Activated CD4-positive, alpha-beta memory T cell treated with anti-CD3 and anti-CD28 coated beads, Interleukin-2, amount 10 ng/mL, durations not matched to agents 7 days and 5 days (primary cell): ENCODE data around the gene CELF5. TPM values are rescaled to one million over a fixed set of nuclear protein-coding genes. Genes with fewer than 3 reads are reported as not detected.

Source experiments
- CTCF ChIA-PET: fragments of 350-600 bp; sonication (Branson Sonifier 250); formaldehyde crosslinking; loops from one replicate; lab custom pipeline; 2021; ENCODE audit warnings: antibody characterized with exemption, inconsistent platforms; lab: Charles Lee
- POLR2A ChIA-PET: fragments of 350-600 bp; sonication (Branson Sonifier 250); formaldehyde crosslinking; loops from one replicate; lab custom pipeline; 2021; ENCODE audit warnings: antibody characterized with exemption; lab: Charles Lee
- DNase-seq: peaks from one replicate; pipeline ENCODE4 v3.0.0-alpha.2; 2020
- H3K27ac Mint-ChIP-seq: one replicate; pipeline ENCODE4 v1.8.0; 2021; ENCODE audit warnings: mild to moderate bottlenecking, mixed read lengths
- H3K27me3 Mint-ChIP-seq: one replicate; pipeline ENCODE4 v1.8.0; 2021; ENCODE audit warnings: mixed read lengths
- H3K36me3 Mint-ChIP-seq: one replicate; pipeline ENCODE4 v1.8.0; 2021; ENCODE audit warnings: low read depth, mixed read lengths
- H3K4me1 Mint-ChIP-seq: one replicate; pipeline ENCODE4 v1.8.0; 2021; ENCODE audit warnings: mixed read lengths
- H3K4me3 Mint-ChIP-seq: one replicate; pipeline ENCODE4 v1.8.0; 2021; ENCODE audit warnings: mild to moderate bottlenecking, mixed read lengths
- H3K9me3 Mint-ChIP-seq: one replicate; pipeline ENCODE4 v1.8.0; 2021; ENCODE audit warnings: mixed read lengths
- total RNA-seq, 2 experiments: library from RNA; stranded (reverse); gene quantifications; one replicate each; pipeline ENCODE4 v1.2.3, GENCODE V29; 2021

The CELF5 gene
- total RNA-seq, 2 experiments from 2014 or later, result 0.25 to 0.43 TPM

DNA sequence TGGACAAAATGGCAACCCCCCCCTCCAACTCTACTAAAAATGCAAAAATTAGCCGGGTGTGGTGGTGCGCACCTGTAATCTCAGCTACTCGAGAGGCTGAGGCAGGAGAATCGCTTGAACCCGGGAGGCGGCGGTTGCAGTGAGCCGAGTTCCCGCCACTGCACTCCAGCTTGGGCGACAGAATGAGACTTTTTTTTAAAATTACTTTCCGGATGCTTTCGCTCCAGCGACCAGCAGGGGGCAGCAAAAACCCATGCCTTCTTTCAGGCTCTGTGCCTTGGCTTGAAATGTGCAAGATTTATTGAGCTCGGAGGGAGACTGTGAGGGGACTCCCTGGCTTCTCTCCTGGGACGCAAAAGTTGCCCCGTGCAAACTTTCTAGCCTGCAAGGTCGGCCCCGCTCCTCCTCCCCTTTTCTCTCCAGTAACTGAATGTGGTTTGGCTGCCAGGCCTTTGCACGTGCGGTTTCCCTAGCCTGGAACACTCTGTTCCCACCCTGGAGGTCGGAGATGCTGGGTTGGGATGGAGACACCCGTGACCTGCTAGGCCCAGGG, 80.5 kb downstream of the CELF5 start:
- Mint-ChIP-seq H3K4me1 (no peaks in the 10 kb centered on the region), H3K9me3 (no peaks in the 10 kb centered on the region), H3K27me3 (no peaks in the 10 kb centered on the region), H3K27ac (no peak overlapping the region), H3K4me3 (no peak overlapping the region), H3K36me3 (no peaks in the 10 kb centered on the region)
- ChIA-PET CTCF (interaction anchor here (0.5 to 2.0 kb wide), 25 partner anchors 12 to 1608 kb away, joined by 3 to 17 read pairs (median 5); partner anchors contain the start of genes CHAF1A and GIPC3), POLR2A (interaction anchor here (0.6 kb wide), 1 partner anchor 124 kb away, joined by 4 read pairs; no protein-coding TSS in a partner anchor)
- DNase-seq, result peak; percentile 79

DNA sequence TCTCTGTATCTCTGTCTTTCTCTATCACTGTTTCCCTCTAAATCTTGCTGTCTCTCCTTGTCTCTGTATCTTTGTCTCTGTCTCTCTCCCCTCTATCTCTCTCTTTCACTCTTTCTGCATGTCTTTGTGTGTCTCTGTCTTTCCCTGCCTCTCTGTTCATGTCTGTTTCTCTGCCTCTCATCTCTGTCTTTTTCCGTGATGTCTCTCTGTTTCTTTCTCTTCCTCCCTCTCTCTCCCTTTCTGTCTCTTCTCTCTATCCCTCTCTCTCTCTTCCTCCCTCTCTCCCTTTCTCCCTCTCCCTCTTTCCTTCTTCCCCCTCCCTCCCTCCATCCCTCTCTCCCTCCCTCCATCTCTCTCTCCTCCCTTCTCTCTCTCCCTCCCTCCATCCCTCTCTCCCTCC, 85.3 kb downstream of the CELF5 start:
- no peak overlapping the region for H3K4me3 Mint-ChIP-seq

DNA sequence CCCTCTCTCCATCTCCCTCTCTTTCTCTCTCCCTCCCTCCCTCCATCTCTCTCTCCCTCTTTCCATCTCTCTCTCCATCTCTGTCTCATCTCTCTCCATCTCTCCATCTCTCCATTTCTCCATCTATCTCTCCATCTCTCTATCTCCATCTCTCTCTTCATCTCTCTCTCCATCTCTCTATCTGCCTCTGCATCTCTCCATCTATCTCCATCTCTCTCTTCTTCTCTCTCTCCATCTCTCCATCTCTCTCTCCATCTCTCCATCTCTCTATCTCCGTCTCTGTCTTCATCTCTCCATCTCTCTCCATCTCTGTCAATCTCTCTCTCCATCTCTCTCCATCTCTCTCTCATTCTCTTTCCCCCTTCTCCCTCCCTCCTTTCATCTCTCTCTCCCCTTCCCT, 85.8 kb downstream of the CELF5 start:
- ChIA-PET CTCF (no interaction called here), POLR2A (no interaction called here)
- H3K36me3 Mint-ChIP-seq, result no peaks in the 10 kb centered on the region
- no peak overlapping the region for H3K27ac Mint-ChIP-seq
- peaks cover 8% of the 10 kb centered on the region for H3K27me3 Mint-ChIP-seq
- no peaks in the 10 kb centered on the region for H3K9me3 Mint-ChIP-seq
- DNase-seq, result no peak
- no peak overlapping the region for H3K4me3 Mint-ChIP-seq
- H3K4me1 Mint-ChIP-seq, result no peaks in the 10 kb centered on the region

More for the DNA sequence above, 85.3 kb downstream of the CELF5 start:
- Mint-ChIP-seq H3K4me1 (no peaks in the 10 kb centered on the region), H3K9me3 (no peaks in the 10 kb centered on the region), H3K27me3 (peaks cover 8% of the 10 kb centered on the region), H3K36me3 (no peaks in the 10 kb centered on the region), H3K27ac (no peak overlapping the region)
- CTCF ChIA-PET, result no interaction called here
- DNase-seq, result no peak
- POLR2A ChIA-PET, result no interaction called here

DNA sequence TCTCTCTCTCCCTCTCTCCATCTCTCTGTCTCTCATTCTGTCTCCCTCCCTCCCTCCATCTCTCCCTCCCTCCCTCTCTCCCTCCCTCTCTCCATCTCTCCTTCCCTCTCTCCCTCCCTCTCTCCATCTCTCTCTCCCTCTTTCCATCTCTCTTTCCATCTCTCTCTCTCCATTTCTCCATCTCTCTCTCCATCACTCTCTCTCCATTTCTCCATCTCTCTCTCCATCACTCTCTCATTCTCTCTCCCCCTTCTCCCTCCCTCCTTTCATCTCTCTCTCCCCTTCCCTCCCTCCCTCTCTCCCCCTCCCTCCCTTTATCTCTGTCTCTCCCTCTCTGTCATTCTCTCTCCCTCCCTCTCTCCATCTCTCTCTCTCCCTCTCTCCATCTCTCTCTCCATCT, 86.2 kb downstream of the CELF5 start:
- Mint-ChIP-seq H3K9me3 (no peaks in the 10 kb centered on the region), H3K27me3 (peaks cover 8% of the 10 kb centered on the region), H3K27ac (no peak overlapping the region), H3K36me3 (no peaks in the 10 kb centered on the region), H3K4me3 (no peak overlapping the region), H3K4me1 (no peaks in the 10 kb centered on the region)
- no peak for DNase-seq
- ChIA-PET POLR2A (no interaction called here), CTCF (no interaction called here)

DNA sequence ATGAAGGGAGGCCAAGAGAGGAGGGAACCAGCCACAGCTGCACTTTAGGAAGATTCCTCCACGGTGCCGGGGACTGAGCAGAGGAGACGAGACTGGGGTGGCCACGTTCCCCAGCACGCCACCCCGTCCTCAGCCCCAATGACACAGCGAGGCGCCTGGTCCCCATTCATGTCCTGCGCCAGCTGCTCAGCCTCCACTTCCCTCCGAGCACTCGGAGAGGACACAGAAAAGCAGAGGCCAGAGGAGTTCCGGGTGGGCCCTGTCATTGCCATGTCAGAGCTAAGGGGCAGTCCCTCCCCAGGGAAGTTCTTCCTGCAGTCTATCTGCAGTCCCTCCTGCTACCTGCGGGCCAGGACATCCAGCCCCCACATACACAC, 88.7 kb downstream of the CELF5 start:
- H3K27ac Mint-ChIP-seq, result no peak overlapping the region
- POLR2A ChIA-PET, result no interaction called here
- peaks cover 8% of the 10 kb centered on the region for H3K27me3 Mint-ChIP-seq
- CTCF ChIA-PET, result no interaction called here
- no peaks in the 10 kb centered on the region for H3K9me3 Mint-ChIP-seq
- H3K4me3 Mint-ChIP-seq, result no peak overlapping the region
- DNase-seq, result no peak
- no peaks in the 10 kb centered on the region for H3K36me3 Mint-ChIP-seq
- no peaks in the 10 kb centered on the region for H3K4me1 Mint-ChIP-seq

DNA sequence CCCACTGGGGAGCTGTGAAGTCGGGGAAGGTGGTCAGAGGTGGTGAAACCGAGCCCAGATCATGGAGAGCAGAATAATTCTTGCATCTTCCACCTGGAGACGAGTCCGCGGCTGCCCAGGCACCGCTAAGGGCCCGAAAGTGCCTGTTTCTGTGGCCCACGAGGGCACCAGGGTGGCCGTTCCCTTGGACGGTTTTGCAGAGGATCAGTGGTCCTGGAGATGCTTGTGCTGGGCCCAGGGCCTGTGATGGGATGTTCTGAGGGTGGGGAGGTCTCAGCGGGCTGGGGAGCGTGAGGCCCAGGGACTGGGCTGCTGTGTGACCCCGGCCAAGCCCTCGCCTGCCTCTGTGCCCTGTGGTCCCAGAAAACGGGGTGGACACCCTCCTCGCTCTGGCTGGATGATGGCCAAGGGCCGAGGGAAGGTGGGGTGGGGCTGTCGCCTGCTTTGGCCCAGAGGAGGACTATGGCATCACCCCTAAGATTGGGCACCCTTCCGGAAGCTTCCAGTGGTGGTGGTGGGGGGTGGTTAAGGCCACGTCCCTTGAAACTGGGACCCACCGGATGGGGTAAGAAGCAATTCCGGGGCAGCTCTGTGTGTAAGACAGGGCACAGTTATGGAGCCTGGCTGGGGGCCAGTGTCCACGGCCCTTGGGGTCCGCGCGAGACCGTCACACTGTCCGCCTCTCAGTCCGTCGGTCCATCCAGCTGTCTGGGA, 90.7 kb downstream of the CELF5 start:
- no peaks in the 10 kb centered on the region for H3K9me3 Mint-ChIP-seq
- H3K4me3 Mint-ChIP-seq, result no peak overlapping the region
- POLR2A ChIA-PET, result no interaction called here
- no peak overlapping the region for H3K27ac Mint-ChIP-seq
- H3K36me3 Mint-ChIP-seq, result no peaks in the 10 kb centered on the region
- CTCF ChIA-PET, result no interaction called here
- peaks cover 8% of the 10 kb centered on the region for H3K27me3 Mint-ChIP-seq
- no peak for DNase-seq
- no peaks in the 10 kb centered on the region for H3K4me1 Mint-ChIP-seq

DNA sequence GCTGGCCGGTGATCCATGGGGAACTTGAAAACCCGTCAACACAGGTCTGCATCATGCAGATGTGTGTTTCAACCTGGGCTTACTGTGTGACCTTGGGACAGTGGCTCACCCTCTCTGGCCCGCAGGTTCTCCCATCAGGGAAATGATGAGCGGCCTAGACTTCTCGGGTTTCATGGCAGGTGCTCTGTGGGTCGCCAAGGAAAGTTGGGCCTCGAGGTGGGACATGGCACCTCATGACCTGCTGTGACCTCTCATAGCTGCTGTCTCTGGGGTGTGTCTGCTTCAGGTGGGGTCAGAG, 91.2 kb downstream of the CELF5 start:
- ChIA-PET CTCF (no interaction called here), POLR2A (no interaction called here)
- Mint-ChIP-seq H3K27me3 (peaks cover 5% of the 10 kb centered on the region), H3K9me3 (no peaks in the 10 kb centered on the region), H3K4me3 (no peak overlapping the region), H3K36me3 (no peaks in the 10 kb centered on the region), H3K4me1 (no peaks in the 10 kb centered on the region), H3K27ac (no peak overlapping the region)
- no peak for DNase-seq

DNA sequence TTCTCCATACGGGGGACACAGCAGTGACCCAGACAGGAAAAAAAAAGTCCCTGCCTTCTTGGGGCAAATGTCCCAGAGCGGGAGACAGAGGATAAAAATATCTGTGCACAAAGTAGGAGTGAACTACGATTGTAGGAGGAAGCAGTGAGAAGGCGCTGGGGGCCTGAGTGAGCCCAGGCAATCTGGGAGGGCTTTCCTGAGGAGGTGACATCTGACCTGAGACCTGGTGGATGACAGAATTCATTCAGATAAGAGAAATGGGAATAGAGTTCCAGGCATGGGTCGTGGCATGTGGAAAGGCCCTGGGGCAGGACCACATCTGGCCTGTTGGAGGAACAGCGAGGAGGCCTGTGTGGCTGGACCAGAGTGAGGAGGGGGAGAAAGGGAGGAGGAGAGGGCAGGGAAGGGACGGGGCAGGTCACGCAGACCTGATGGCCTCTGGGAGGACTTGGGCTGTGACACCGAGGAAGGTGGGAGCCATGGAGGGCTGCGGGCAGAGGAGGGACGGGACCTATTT, 91.7 kb downstream of the CELF5 start:
- Mint-ChIP-seq H3K36me3 (no peaks in the 10 kb centered on the region), H3K4me3 (no peak overlapping the region), H3K27ac (no peak overlapping the region), H3K27me3 (peaks cover 9% of the 10 kb centered on the region), H3K4me1 (no peaks in the 10 kb centered on the region), H3K9me3 (no peaks in the 10 kb centered on the region)
- ChIA-PET POLR2A (no interaction called here), CTCF (interaction anchor here (1.8 kb wide), 1 partner anchor 11 kb away, joined by 7 read pairs; no protein-coding TSS in a partner anchor)
- DNase-seq, result no peak

DNA sequence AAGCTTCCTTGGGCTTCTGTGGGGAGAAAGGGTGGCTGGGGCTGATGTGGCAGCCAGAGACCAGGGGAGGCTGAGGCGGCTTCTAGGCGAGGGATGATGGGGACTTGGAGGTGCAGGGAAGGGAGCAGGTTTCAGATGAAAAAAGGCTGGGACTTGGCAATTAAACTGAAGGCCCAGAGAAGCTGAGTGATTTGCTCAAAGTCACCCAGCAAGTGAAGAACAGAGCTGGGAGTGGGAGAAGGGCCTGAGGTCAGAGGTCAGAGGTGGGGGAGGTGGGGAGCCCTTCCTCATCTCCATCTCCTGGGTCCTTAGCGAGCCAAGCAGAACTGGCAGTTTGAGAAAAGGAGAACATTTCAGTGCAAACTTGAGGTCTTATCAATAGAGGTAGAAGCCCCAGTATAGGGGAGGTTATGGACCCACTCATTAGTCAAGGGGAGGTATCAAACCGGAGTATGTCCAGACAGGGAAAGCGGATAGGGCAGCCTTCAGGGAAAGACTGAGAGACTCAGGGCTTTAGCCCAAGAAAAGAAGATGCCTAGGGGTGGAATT, 92.3 kb downstream of the CELF5 start:
- H3K36me3 Mint-ChIP-seq, result no peaks in the 10 kb centered on the region

DNA sequence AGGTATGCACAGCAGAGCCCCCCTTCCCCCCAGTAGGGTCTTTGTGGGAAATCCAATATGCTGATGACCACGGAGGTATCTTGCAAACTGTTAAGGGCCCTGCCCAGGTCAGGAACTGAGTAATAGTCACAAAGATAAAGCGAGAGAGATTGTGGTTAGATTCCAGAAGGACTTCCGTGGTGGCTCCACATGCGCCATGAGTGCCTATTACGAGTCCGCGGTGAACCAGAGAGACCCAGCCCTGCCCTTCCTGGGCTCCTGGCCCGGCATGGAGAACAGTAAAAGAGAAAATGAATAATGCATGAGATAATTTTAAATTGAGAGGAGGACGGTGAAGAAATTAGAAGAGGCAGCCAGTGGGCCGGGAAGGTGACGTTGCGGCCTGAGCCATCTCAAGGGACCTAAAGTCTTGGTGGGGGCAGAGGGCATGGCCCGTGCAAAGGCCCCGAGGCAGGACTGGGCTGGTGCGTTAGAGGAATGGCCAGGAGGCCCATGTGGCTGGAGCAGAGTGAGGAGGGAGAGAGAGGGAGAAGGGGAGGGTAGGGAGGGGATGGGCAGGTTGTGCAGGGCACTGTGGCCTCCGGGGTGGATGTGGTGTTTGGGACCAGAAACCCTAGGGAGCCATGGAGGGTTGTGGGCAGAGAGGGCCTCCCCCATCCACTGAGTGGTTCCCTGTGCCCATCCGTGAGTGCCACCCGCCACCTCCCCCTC, 95.3 kb downstream of the CELF5 start:
- Mint-ChIP-seq H3K4me1 (no peaks in the 10 kb centered on the region), H3K9me3 (no peaks in the 10 kb centered on the region), H3K4me3 (no peak overlapping the region), H3K27me3 (peaks cover 6% of the 10 kb centered on the region), H3K36me3 (no peaks in the 10 kb centered on the region), H3K27ac (no peak overlapping the region)
- ChIA-PET CTCF (no interaction called here), POLR2A (no interaction called here)
- DNase-seq, result no peak

More for the DNA sequence above, 92.3 kb downstream of the CELF5 start:
- no peak overlapping the region for H3K27ac Mint-ChIP-seq
- no peaks in the 10 kb centered on the region for H3K9me3 Mint-ChIP-seq
- ChIA-PET CTCF (interaction anchor here (1.8 kb wide), 1 partner anchor 11 kb away, joined by 7 read pairs; no protein-coding TSS in a partner anchor), POLR2A (no interaction called here)
- H3K4me3 Mint-ChIP-seq, result no peak overlapping the region
- no peak for DNase-seq
- no peaks in the 10 kb centered on the region for H3K4me1 Mint-ChIP-seq
- peaks cover 7% of the 10 kb centered on the region for H3K27me3 Mint-ChIP-seq

DNA sequence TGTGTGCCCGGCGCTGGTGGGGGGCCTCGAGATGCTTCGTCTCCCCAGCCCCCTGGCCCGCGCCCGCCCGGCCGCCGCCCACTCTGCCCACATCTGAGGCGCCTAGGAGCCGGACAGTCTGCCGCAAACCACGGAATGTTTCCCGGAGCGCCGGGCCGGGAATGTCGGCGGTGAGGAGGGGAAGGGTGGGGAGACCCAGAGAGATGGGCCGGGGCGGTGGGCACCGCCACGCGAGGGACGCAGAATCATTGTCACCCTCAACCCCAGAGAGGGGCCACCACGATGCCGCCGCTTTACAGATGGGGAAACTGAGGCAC, 95.9 kb downstream of the CELF5 start:
- POLR2A ChIA-PET, result no interaction called here
- no peak overlapping the region for H3K4me3 Mint-ChIP-seq
- DNase-seq, result no peak
- no peaks in the 10 kb centered on the region for H3K36me3 Mint-ChIP-seq
- H3K27me3 Mint-ChIP-seq, result peaks cover 6% of the 10 kb centered on the region
- H3K9me3 Mint-ChIP-seq, result no peaks in the 10 kb centered on the region
- CTCF ChIA-PET, result no interaction called here
- H3K27ac Mint-ChIP-seq, result no peak overlapping the region
- no peaks in the 10 kb centered on the region for H3K4me1 Mint-ChIP-seq

DNA sequence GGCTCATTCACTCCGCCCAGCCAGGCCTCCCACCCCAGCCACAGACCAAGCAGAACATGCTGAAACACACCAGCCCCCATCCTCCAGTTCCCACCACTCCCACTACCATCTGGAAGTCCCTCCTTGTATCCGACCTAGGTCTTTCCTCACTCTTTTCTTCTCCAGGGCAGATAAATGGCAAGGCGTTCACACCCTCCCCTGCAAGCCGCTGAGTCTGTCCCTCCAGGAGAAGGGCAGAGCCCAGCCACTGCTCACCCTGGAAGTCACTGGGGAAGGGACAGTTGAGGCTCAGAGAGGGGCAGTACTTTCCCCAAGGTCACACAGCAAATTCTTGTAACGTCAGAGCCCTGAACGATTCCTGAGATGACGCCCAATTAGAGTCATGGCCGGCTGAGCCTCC, 96.4 kb downstream of the CELF5 start:
- CTCF ChIA-PET, result no interaction called here
- Mint-ChIP-seq H3K9me3 (no peaks in the 10 kb centered on the region), H3K4me1 (no peaks in the 10 kb centered on the region), H3K36me3 (no peaks in the 10 kb centered on the region), H3K27me3 (peaks cover 6% of the 10 kb centered on the region), H3K4me3 (no peak overlapping the region), H3K27ac (no peak overlapping the region)
- no peak for DNase-seq
- POLR2A ChIA-PET, result no interaction called here

DNA sequence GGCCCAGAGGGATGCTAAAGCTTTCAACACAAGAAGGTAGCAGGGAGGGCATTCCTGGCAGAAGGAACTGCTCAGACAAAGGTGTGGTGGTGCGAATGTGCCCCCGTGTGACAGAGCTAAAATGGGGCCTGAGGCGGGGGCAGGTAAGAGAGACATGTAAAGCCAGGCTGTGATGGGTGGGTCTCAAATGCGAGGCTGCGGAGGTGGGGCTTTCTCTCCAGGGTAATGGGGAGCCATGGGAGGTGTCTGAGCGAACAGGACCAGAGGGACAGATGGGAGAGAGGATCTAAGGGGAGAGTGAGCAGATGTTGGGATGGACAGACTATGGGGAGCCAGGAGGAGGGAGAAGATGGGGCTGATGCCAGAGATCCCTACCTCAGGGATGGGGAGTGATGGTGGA, 97.2 kb downstream of the CELF5 start:
- POLR2A ChIA-PET, result no interaction called here
- no peaks in the 10 kb centered on the region for H3K9me3 Mint-ChIP-seq
- no peaks in the 10 kb centered on the region for H3K4me1 Mint-ChIP-seq
- CTCF ChIA-PET, result interaction anchor here (0.9 kb wide), 1 partner anchor 164 kb away, joined by 3 read pairs; no protein-coding TSS in a partner anchor
- H3K27me3 Mint-ChIP-seq, result peaks cover 6% of the 10 kb centered on the region
- no peak for DNase-seq
- H3K4me3 Mint-ChIP-seq, result no peak overlapping the region
- no peaks in the 10 kb centered on the region for H3K36me3 Mint-ChIP-seq
- no peak overlapping the region for H3K27ac Mint-ChIP-seq
